ENCODE measurements around the gene CCDC33.
A peak's percentile ranks its signal among the peaks of the same experiment; 100 is the strongest.

CCDC33 gene

GRCh38 chr15:74317820-74318375 lies 81.8 kb downstream of the CCDC33 start:
- CTCF ChIA-PET, result no interaction called here
- DNase-seq (ENCODE audit: low spot score), result no peak
- TF ChIP-seq CTCF (conservative IDR thresholded peaks at IDR 0.05; ENCODE audit: low read depth), result no peak
- H3K27ac ChIP-seq, result no peak overlapping the region
- POLR2A ChIA-PET (ENCODE audit: low non-redundant PET), result no interaction called here

GRCh38 chr15:74318376-74319137 lies 82.4 kb downstream of the CCDC33 start:
- ChIA-PET POLR2A (ENCODE audit: low non-redundant PET) (no interaction called here), CTCF (interaction anchor here (0.7 kb wide), 1 partner anchor 263 kb away, joined by 3 read pairs; no protein-coding TSS in a partner anchor)
- H3K27ac ChIP-seq, result no peak overlapping the region
- no peak for DNase-seq (ENCODE audit: low spot score)
- no peak for TF ChIP-seq CTCF (conservative IDR thresholded peaks at IDR 0.05; ENCODE audit: low read depth)

GRCh38 chr15:74319138-74319460 lies 83.0 kb downstream of the CCDC33 start:
- TF ChIP-seq CTCF (conservative IDR thresholded peaks at IDR 0.05; ENCODE audit: low read depth), result no peak
- no peak for DNase-seq (ENCODE audit: low spot score)
- ChIA-PET POLR2A (ENCODE audit: low non-redundant PET) (interaction anchor here (0.6 kb wide), 1 partner anchor 181 kb away, joined by 3 read pairs; no protein-coding TSS in a partner anchor), CTCF (interaction anchor here (0.7 kb wide), 1 partner anchor 264 kb away, joined by 3 read pairs; no protein-coding TSS in a partner anchor)
- H3K27ac ChIP-seq, result no peak overlapping the region

GRCh38 chr15:74319596-74320351 lies 83.6 kb downstream of the CCDC33 start:
- POLR2A ChIA-PET (ENCODE audit: low non-redundant PET), result interaction anchor here (0.6 kb wide), 1 partner anchor 181 kb away, joined by 3 read pairs; no protein-coding TSS in a partner anchor
- CTCF ChIA-PET, result interaction anchor here (0.6 to 1.9 kb wide), 15 partner anchors 9 to 347 kb away, joined by 3 to 29 read pairs (median 5); partner anchors contain the start of gene ISLR2
- DNase-seq (ENCODE audit: low spot score), result no peak
- no peak for TF ChIP-seq CTCF (conservative IDR thresholded peaks at IDR 0.05; ENCODE audit: low read depth)
- no peak overlapping the region for H3K27ac ChIP-seq

- TF ChIP-seq CTCF (conservative IDR thresholded peaks at IDR 0.05; ENCODE audit: low read depth), result peak; percentile 68
- H3K27ac ChIP-seq, result no peak overlapping the region
- DNase-seq (ENCODE audit: low spot score), result peak; percentile 30
Observed at GRCh38 chr15:74320352-74321247, 84.5 kb downstream of the CCDC33 start.

More at GRCh38 chr15:74320352-74321247, 84.5 kb downstream of the CCDC33 start:
- ChIA-PET POLR2A (ENCODE audit: low non-redundant PET) (no interaction called here), CTCF (interaction anchor here (0.5 to 1.9 kb wide), 33 partner anchors 10 to 1634 kb away, joined by 3 to 29 read pairs (median 4); partner anchors contain the start of gene ISLR2)

Data from RWPE1 (cell line).